GM18502 (cell line): Measurements from ENCODE around the gene USP6NL.

Source experiments
- ATAC-seq: cut with Tn5 transposase; IDR thresholded peaks from one replicate; pipeline ENCODE4 v1.9.1; 2021; ENCODE audit warnings: mild to moderate bottlenecking; ENCODE audit not compliant: unreplicated experiment, poor library complexity

USP6NL gene

GRCh38 chr10:11454958-11455566 lies 156.4 kb downstream of the USP6NL start:
- ATAC-seq: no peak

- ATAC-seq: no peak
Observed at GRCh38 chr10:11454160-11454559, 157.3 kb downstream of the USP6NL start.

GRCh38 chr10:11451640-11452260 lies 159.7 kb downstream of the USP6NL start:
- no peak for ATAC-seq

GRCh38 chr10:11450427-11450826 lies 161.0 kb downstream of the USP6NL start:
- no peak for ATAC-seq

GRCh38 chr10:11449761-11450160 lies 161.7 kb downstream of the USP6NL start:
- no peak for ATAC-seq

- ATAC-seq: peak; percentile 87
Observed at GRCh38 chr10:11448545-11449244, 162.8 kb downstream of the USP6NL start.

GRCh38 chr10:11448190-11448544 lies 163.3 kb downstream of the USP6NL start:
- ATAC-seq: peak; percentile 61

GRCh38 chr10:11447586-11447985 lies 163.9 kb downstream of the USP6NL start:
- ATAC-seq: no peak

- ATAC-seq: no peak
Observed at GRCh38 chr10:11446864-11447263, 164.6 kb downstream of the USP6NL start.

GRCh38 chr10:11446133-11446532 lies 165.3 kb downstream of the USP6NL start:
- no peak for ATAC-seq

GRCh38 chr10:11444531-11445228 lies 166.8 kb downstream of the USP6NL start:
- no peak for ATAC-seq

- no peak for ATAC-seq
Observed at GRCh38 chr10:11444155-11444530, 167.3 kb downstream of the USP6NL start.

- ATAC-seq: no peak
Observed at GRCh38 chr10:11443468-11444154, 167.8 kb downstream of the USP6NL start.

- ATAC-seq: no peak
Observed at GRCh38 chr10:11442001-11442773, 169.3 kb downstream of the USP6NL start.

- no peak for ATAC-seq
Observed at GRCh38 chr10:11441151-11441535, 170.3 kb downstream of the USP6NL start.

GRCh38 chr10:11440250-11441150 lies 170.9 kb downstream of the USP6NL start:
- peak; percentile 70 for ATAC-seq

GRCh38 chr10:11439523-11440053 lies 171.9 kb downstream of the USP6NL start:
- no peak for ATAC-seq

GRCh38 chr10:11437391-11438142 lies 173.9 kb downstream of the USP6NL start:
- no peak for ATAC-seq
